OCI-LY1 (cell line): Measurements from ENCODE around the gene GDF7.

Source experiments
- H2AFZ ChIP-seq: fragments of 200-600 bp; sonication (generic), shearing (Covaris generic); 2 replicates; pipeline ENCODE4 v1.6.0; 2014; ENCODE audit warnings: antibody characterized with exemption, mild to moderate bottlenecking, low read length
- H3F3A ChIP-seq: fragments of 200-600 bp; sonication (generic), shearing (Covaris generic); 2 replicates; pipeline ENCODE4 v1.6.0; 2014; ENCODE audit warnings: mild to moderate bottlenecking, antibody characterized with exemption, low read length, moderate library complexity; ENCODE audit not compliant: insufficient read depth
- H3K27ac ChIP-seq: fragments of 200-600 bp; sonication (generic); 2 replicates; pipeline ENCODE4 v1.5.1; 2014; ENCODE audit warnings: low read length, mixed run types, mild to moderate bottlenecking, low read depth; ENCODE audit not compliant: poor library complexity, severe bottlenecking
- H3K27me3 ChIP-seq: fragments of 200-600 bp; sonication (generic); 2 replicates; pipeline ENCODE4 v1.6.0; 2014; ENCODE audit warnings: antibody characterized with exemption, mild to moderate bottlenecking, low read length, moderate library complexity; ENCODE audit not compliant: insufficient read depth
- H3K36me3 ChIP-seq: fragments of 200-600 bp; sonication (generic); 2 replicates; pipeline ENCODE4 v1.6.1; 2014; ENCODE audit warnings: mild to moderate bottlenecking, antibody characterized with exemption, low read length, moderate library complexity, mixed read lengths; ENCODE audit not compliant: insufficient read depth
- H3K4me1 ChIP-seq: fragments of 200-600 bp; sonication (generic); 2 replicates; pipeline ENCODE4 v1.5.1; 2014; ENCODE audit warnings: mild to moderate bottlenecking, low read length, moderate library complexity; ENCODE audit not compliant: insufficient read depth, severe bottlenecking
- H3K4me2 ChIP-seq: fragments of 200-600 bp; sonication (generic), shearing (Covaris generic); 2 replicates; pipeline ENCODE4 v1.6.1; 2014; ENCODE audit warnings: low read length
- H3K4me3 ChIP-seq: fragments of 200-600 bp; sonication (generic); 2 replicates; pipeline ENCODE4 v1.5.1; 2014; ENCODE audit warnings: low read length, low read depth, mild to moderate bottlenecking, mixed read lengths; ENCODE audit not compliant: poor library complexity, severe bottlenecking
- H3K79me2 ChIP-seq: fragments of 200-600 bp; shearing (Covaris generic); 2 replicates; pipeline ENCODE4 v1.6.1; 2016; ENCODE audit warnings: mixed run types, low read length, mixed read lengths; ENCODE audit not compliant: insufficient read depth
- H3K9ac ChIP-seq: fragments of 200-600 bp; sonication (generic), shearing (Covaris generic); 2 replicates; pipeline ENCODE4 v1.6.1; 2014; ENCODE audit warnings: mild to moderate bottlenecking, low read length, mixed read lengths
- H3K9me2 ChIP-seq: fragments of 200-600 bp; sonication (generic), shearing (Covaris generic); 2 replicates; pipeline ENCODE4 v1.6.1; 2014; ENCODE audit warnings: low read depth, mild to moderate bottlenecking, low read length, mixed read lengths
- H3K9me3 ChIP-seq: fragments of 200-600 bp; shearing (Covaris generic); 2 replicates; pipeline ENCODE4 v1.6.1; 2014; ENCODE audit warnings: low read length, mixed read lengths
- H4K20me1 ChIP-seq: fragments of 200-600 bp; sonication (generic), shearing (Covaris generic); 2 replicates; pipeline ENCODE4 v1.6.0; 2016; ENCODE audit warnings: mild to moderate bottlenecking, low read length; ENCODE audit not compliant: insufficient read depth
- CTCF ChIP-seq: fragments of 200-600 bp; sonication (generic), shearing (Covaris generic); IDR thresholded peaks from 2 replicates; pipeline ENCODE4 v1.5.1; 2017; ENCODE audit warnings: mild to moderate bottlenecking, antibody characterized with exemption, low read length, moderate library complexity, mixed read lengths
- EZH2 ChIP-seq: fragments of 200-600 bp; sonication (generic), shearing (Covaris generic); IDR thresholded peaks from 2 replicates; pipeline ENCODE4 v1.8.0; 2017; ENCODE audit warnings: borderline replicate concordance, mixed run types, mild to moderate bottlenecking, antibody characterized with exemption, low read length, moderate library complexity, mixed read lengths

GDF7 gene

GRCh38 chr2:20663196-20664070, 3.5 kb upstream of the GDF7 start:
- H3K27ac ChIP-seq: no peak overlapping the region
- H3K9me3 ChIP-seq: no peaks in the 10 kb centered on the region
- H3K4me1 ChIP-seq: peaks cover 9% of the 10 kb centered on the region
- H3K4me3 ChIP-seq: no peak overlapping the region
- H2AFZ ChIP-seq: no peak overlapping the region
- H3K27me3 ChIP-seq: peaks cover 8% of the 10 kb centered on the region; the same call in 1 of the 2 replicates
- H3K36me3 ChIP-seq: no peaks in the 10 kb centered on the region
- H3F3A ChIP-seq: no peaks in the 10 kb centered on the region
- no peak overlapping the region for H3K9ac ChIP-seq
- H3K79me2 ChIP-seq: no peaks in the 10 kb centered on the region
- TF ChIP-seq CTCF (no peak), EZH2 (no peak)
- no peak overlapping the region for H3K4me2 ChIP-seq
- no peaks in the 10 kb centered on the region for H3K9me2 ChIP-seq
- H4K20me1 ChIP-seq: no peaks in the 10 kb centered on the region

GRCh38 chr2:20664071-20664390, 2.9 kb upstream of the GDF7 start:
- Histone ChIP-seq H3K27ac (no peak overlapping the region), H4K20me1 (no peaks in the 10 kb centered on the region), H3K4me1 (peaks cover 9% of the 10 kb centered on the region), H3K79me2 (no peaks in the 10 kb centered on the region), H3F3A (no peaks in the 10 kb centered on the region), H3K36me3 (no peaks in the 10 kb centered on the region), H3K9ac (no peak overlapping the region), H3K9me2 (no peaks in the 10 kb centered on the region), H3K4me3 (no peak overlapping the region), H2AFZ (no peak overlapping the region), H3K4me2 (no peak overlapping the region), H3K27me3 (peaks cover 12% of the 10 kb centered on the region), H3K9me3 (no peaks in the 10 kb centered on the region)
- no peak for TF ChIP-seq CTCF
- no peak for TF ChIP-seq EZH2

- no peak overlapping the region for H2AFZ ChIP-seq
- H3K4me2 ChIP-seq: no peak overlapping the region
- no peaks in the 10 kb centered on the region for H4K20me1 ChIP-seq
- H3K9me2 ChIP-seq: no peaks in the 10 kb centered on the region
- no peak for TF ChIP-seq CTCF
- TF ChIP-seq EZH2: no peak
- H3K9ac ChIP-seq: no peak overlapping the region
- H3K36me3 ChIP-seq: no peaks in the 10 kb centered on the region
- no peaks in the 10 kb centered on the region for H3K79me2 ChIP-seq
- peaks cover 12% of the 10 kb centered on the region for H3K27me3 ChIP-seq
- no peak overlapping the region for H3K4me3 ChIP-seq
- peaks cover 9% of the 10 kb centered on the region for H3K4me1 ChIP-seq
- no peaks in the 10 kb centered on the region for H3K9me3 ChIP-seq
- H3F3A ChIP-seq: no peaks in the 10 kb centered on the region
- no peak overlapping the region for H3K27ac ChIP-seq
Observed at GRCh38 chr2:20664431-20665242, 2.3 kb upstream of the GDF7 start.
